CD4-positive, alpha-beta memory T cell (primary cell): ENCODE data around the gene IFNL3. TPM values are rescaled to one million over a fixed set of nuclear protein-coding genes. Genes with fewer than 3 reads are reported as not detected.

Source experiments
- CTCF ChIA-PET: fragments of 350-600 bp; sonication (Branson Sonifier 250); formaldehyde crosslinking; loops from one replicate; lab custom pipeline; 2021; ENCODE audit warnings: inconsistent platforms; ENCODE audit not compliant: partially characterized antibody; lab: Charles Lee
- POLR2A ChIA-PET: fragments of 350-600 bp; sonication (Branson Sonifier 250); formaldehyde crosslinking; loops from one replicate; lab custom pipeline; 2021; ENCODE audit not compliant: partially characterized antibody; lab: Charles Lee
- DNase-seq, 5 donors: peaks; one replicate each; pipeline versions ENCODE4 v3.0.0 to v3.0.0-alpha.2; 2020 to 2022; ENCODE audit warnings: mixed read lengths in 1 of 5
- H3K27ac ChIP-seq: one replicate; pipeline ENCODE4 v1.7.0; 2013; ENCODE audit warnings: low read depth, low read length
- H3K27me3 ChIP-seq: 2 replicates; pipeline ENCODE4 v1.7.0; 2013; ENCODE audit warnings: mild to moderate bottlenecking, low read length, moderate library complexity; ENCODE audit not compliant: insufficient read depth
- H3K36me3 ChIP-seq: 2 replicates; pipeline ENCODE4 v1.7.0; 2013; ENCODE audit warnings: mild to moderate bottlenecking, low read length, moderate library complexity; ENCODE audit not compliant: insufficient read depth
- H3K4me1 ChIP-seq: 2 replicates; pipeline ENCODE4 v1.7.0; 2013; ENCODE audit warnings: mild to moderate bottlenecking, low read length, moderate library complexity; ENCODE audit not compliant: insufficient read depth
- H3K4me3 ChIP-seq, 2 donors: one replicate each; pipeline ENCODE4 v1.7.0; 2013; ENCODE audit warnings: low read length in 2 of 2, mild to moderate bottlenecking in 1 of 2
- H3K9me3 ChIP-seq, 2 donors: one replicate each; pipeline ENCODE4 v1.7.0; 2013; ENCODE audit warnings: low read length in 2 of 2, control low read depth in 1 of 2; ENCODE audit not compliant: control insufficient read depth in 1 of 2
- H3K27ac Mint-ChIP-seq, 7 donors: one replicate each; pipeline ENCODE4 v1.8.0; 2020 to 2021; ENCODE audit warnings: mixed read lengths in 7 of 7, mild to moderate bottlenecking in 6 of 7, inconsistent platforms in 3 of 7, moderate library complexity in 3 of 7
- H3K27me3 Mint-ChIP-seq, 2 donors: one replicate each; pipeline ENCODE4 v1.8.0; 2020 to 2021; ENCODE audit warnings: mixed read lengths in 2 of 2
- H3K36me3 Mint-ChIP-seq, 2 donors: one replicate each; pipeline ENCODE4 v1.8.0; 2020 to 2021; ENCODE audit warnings: mixed read lengths in 2 of 2, inconsistent platforms in 1 of 2, mild to moderate bottlenecking in 1 of 2
- H3K4me1 Mint-ChIP-seq, 4 donors: one replicate each; pipeline ENCODE4 v1.8.0; 2020 to 2021; ENCODE audit warnings: mixed read lengths in 4 of 4, mild to moderate bottlenecking in 1 of 4
- H3K4me3 Mint-ChIP-seq, 8 donors: one replicate each; pipeline ENCODE4 v1.8.0; 2020 to 2021; ENCODE audit warnings: mixed read lengths in 8 of 8, mild to moderate bottlenecking in 7 of 8, moderate library complexity in 6 of 8, inconsistent platforms in 3 of 8
- H3K9me3 Mint-ChIP-seq, 8 donors: one replicate each; pipeline ENCODE4 v1.8.0; 2020 to 2021; ENCODE audit warnings: mixed read lengths in 8 of 8, mild to moderate bottlenecking in 5 of 8, inconsistent platforms in 3 of 8, moderate library complexity in 1 of 8
- intact Hi-C: fragments of 100-400 bp; cut with micrococcal nuclease; formaldehyde crosslinking; loops from one replicate; pipeline ENCODE4 v1.15.1; 2023
- polyA plus RNA-seq, 2 donors: library from polyadenylated mRNA; unstranded; fragments of 300-500 nt; fragmentation: Illumina TruSeq; gene quantifications; one replicate each; pipeline ENCODE4 v1.2.3, GENCODE V29; 2021
- total RNA-seq, 2 experiments: library from RNA; stranded (reverse); gene quantifications; one replicate each; pipeline ENCODE4 v1.2.3, GENCODE V29; 2021

IFNL3 gene
- total and polyA plus RNA-seq, 4 experiments from 2014 or later, result not detected

- ChIA-PET CTCF (no interaction called here), POLR2A (no interaction called here)
- Histone ChIP-seq H3K4me3 (no peak overlapping the region), H3K4me1 (no peaks in the 10 kb centered on the region), H3K27ac (no peak overlapping the region), H3K9me3 (no peaks in the 10 kb centered on the region), H3K36me3 (no peaks in the 10 kb centered on the region), H3K27me3 (peaks cover 18% of the 10 kb centered on the region)
- no peaks in the 10 kb centered on the region for H3K36me3 Mint-ChIP-seq
- H3K9me3 Mint-ChIP-seq, result no peaks in the 10 kb centered on the region
- intact Hi-C loops, result no loop called here
- H3K4me1 Mint-ChIP-seq, result peaks cover 3 to 8% (median 5%) of the 10 kb centered on the region in 4 donors
- peak overlapping the region in 1 of 8 donors; percentile 13 for H3K4me3 Mint-ChIP-seq
- H3K27me3 Mint-ChIP-seq, result peaks cover 21 to 24% of the 10 kb centered on the region in 2 donors
- no peak for DNase-seq
- H3K27ac Mint-ChIP-seq, result no peak overlapping the region
Measured at GRCh38 chr19:39264306-39265290, 19.8 kb upstream of the IFNL3 start.

- Histone ChIP-seq H3K27ac (no peak overlapping the region), H3K36me3 (no peaks in the 10 kb centered on the region), H3K9me3 (no peaks in the 10 kb centered on the region), H3K4me1 (no peaks in the 10 kb centered on the region), H3K4me3 (no peak overlapping the region), H3K27me3 (peaks cover 18% of the 10 kb centered on the region)
- Mint-ChIP-seq H3K27ac (no peak overlapping the region), H3K27me3 (peaks cover 21 to 24% of the 10 kb centered on the region in 2 donors), H3K4me3 (peak overlapping the region in 2 of 8 donors; percentile 1 to 18), H3K4me1 (peaks cover 3 to 8% (median 5%) of the 10 kb centered on the region in 4 donors), H3K36me3 (no peaks in the 10 kb centered on the region), H3K9me3 (no peaks in the 10 kb centered on the region)
- POLR2A ChIA-PET, result no interaction called here
- CTCF ChIA-PET, result no interaction called here
- DNase-seq, result no peak
- intact Hi-C loops, result no loop called here
Measured at GRCh38 chr19:39263912-39264305, 19.1 kb upstream of the IFNL3 start.

GRCh38 chr19:39262496-39262895 is 17.7 kb upstream of the IFNL3 start:
- no peaks in the 10 kb centered on the region for H3K36me3 Mint-ChIP-seq
- peaks cover 24% of the 10 kb centered on the region in 2 donors for H3K27me3 Mint-ChIP-seq
- ChIA-PET POLR2A (no interaction called here), CTCF (interaction anchor here (1.1 kb wide), 1 partner anchor 70 kb away, joined by 3 read pairs; no protein-coding TSS in a partner anchor)
- Histone ChIP-seq H3K27ac (no peak overlapping the region), H3K4me1 (peaks cover 9% of the 10 kb centered on the region), H3K27me3 (peaks cover 18% of the 10 kb centered on the region), H3K4me3 (no peak overlapping the region), H3K36me3 (no peaks in the 10 kb centered on the region), H3K9me3 (no peaks in the 10 kb centered on the region)
- intact Hi-C loops, result no loop called here
- no peaks in the 10 kb centered on the region for H3K9me3 Mint-ChIP-seq
- H3K4me3 Mint-ChIP-seq, result no peak overlapping the region
- H3K27ac Mint-ChIP-seq, result no peak overlapping the region
- no peak for DNase-seq
- peaks cover 7 to 14% (median 11%) of the 10 kb centered on the region in 4 donors for H3K4me1 Mint-ChIP-seq

- Histone ChIP-seq H3K27me3 (peaks cover 18% of the 10 kb centered on the region), H3K9me3 (no peaks in the 10 kb centered on the region), H3K4me1 (peaks cover 9% of the 10 kb centered on the region), H3K27ac (no peak overlapping the region), H3K4me3 (no peak overlapping the region), H3K36me3 (no peaks in the 10 kb centered on the region)
- H3K36me3 Mint-ChIP-seq, result no peaks in the 10 kb centered on the region
- no peak overlapping the region for H3K27ac Mint-ChIP-seq
- H3K4me1 Mint-ChIP-seq, result peaks cover 7 to 14% (median 11%) of the 10 kb centered on the region in 4 donors
- ChIA-PET CTCF (interaction anchor here (1.0 to 1.1 kb wide), 2 partner anchors 9 to 71 kb away, joined by 3 to 4 read pairs; no protein-coding TSS in a partner anchor), POLR2A (no interaction called here)
- no peak for DNase-seq
- no peak overlapping the region for H3K4me3 Mint-ChIP-seq
- H3K27me3 Mint-ChIP-seq, result peaks cover 26 to 29% of the 10 kb centered on the region in 2 donors
- intact Hi-C loops, result no loop called here
- H3K9me3 Mint-ChIP-seq, result peaks cover 0 to 1% (median 0%) of the 10 kb centered on the region in 8 donors
Measured at GRCh38 chr19:39261704-39262103, 16.9 kb upstream of the IFNL3 start.

- Mint-ChIP-seq H3K27ac (peak overlapping the region in 1 of 7 donors; percentile 35), H3K36me3 (no peaks in the 10 kb centered on the region), H3K4me1 (peaks cover 4 to 9% (median 7%) of the 10 kb centered on the region in 4 donors), H3K4me3 (no peak overlapping the region), H3K27me3 (peaks cover 12 to 14% of the 10 kb centered on the region in 2 donors), H3K9me3 (peaks cover 0 to 4% (median 0%) of the 10 kb centered on the region in 8 donors)
- no peaks in the 10 kb centered on the region for H3K36me3 ChIP-seq
- H3K9me3 ChIP-seq, result no peaks in the 10 kb centered on the region
- POLR2A ChIA-PET, result no interaction called here
- no peak overlapping the region for H3K27ac ChIP-seq
- no peak for DNase-seq
- peaks cover 9% of the 10 kb centered on the region for H3K4me1 ChIP-seq
- intact Hi-C loops, result no loop called here
- peaks cover 5% of the 10 kb centered on the region for H3K27me3 ChIP-seq
- CTCF ChIA-PET, result no interaction called here
- no peak overlapping the region for H3K4me3 ChIP-seq
Measured at GRCh38 chr19:39257227-39257626, 12.4 kb upstream of the IFNL3 start.

GRCh38 chr19:39254531-39255345 is 9.9 kb upstream of the IFNL3 start:
- DNase-seq, result no peak
- intact Hi-C loops, result no loop called here
- H3K36me3 ChIP-seq, result no peaks in the 10 kb centered on the region
- ChIA-PET CTCF (interaction anchor here (0.7 kb wide), 1 partner anchor 45 kb away, joined by 3 read pairs; no protein-coding TSS in a partner anchor), POLR2A (no interaction called here)
- no peak overlapping the region for H3K4me3 ChIP-seq
- Mint-ChIP-seq H3K27ac (peak overlapping the region in 1 of 7 donors; percentile 4), H3K4me3 (no peak overlapping the region), H3K9me3 (peaks cover 0 to 4% (median 0%) of the 10 kb centered on the region in 8 donors), H3K4me1 (peaks cover 4 to 10% (median 7%) of the 10 kb centered on the region in 4 donors), H3K36me3 (no peaks in the 10 kb centered on the region), H3K27me3 (peaks cover 4 to 10% of the 10 kb centered on the region in 2 donors)
- H3K27me3 ChIP-seq, result no peaks in the 10 kb centered on the region
- peaks cover 9% of the 10 kb centered on the region for H3K4me1 ChIP-seq
- H3K27ac ChIP-seq, result no peak overlapping the region
- H3K9me3 ChIP-seq, result no peaks in the 10 kb centered on the region
